Epithelial cell of esophagus (primary cell): ENCODE data around the gene LAPTM4A.

ENCODE experiments used
- DNase-seq: peaks from one replicate; pipeline ENCODE4 v3.0.0; 2010; ENCODE audit warnings: low read depth
- H3K4me3 ChIP-seq: 2 replicates; pipeline ENCODE4 v1.5.1; 2011; ENCODE audit warnings: mild to moderate bottlenecking, low read length, control low read depth
- TF ChIP-seq, protein P1 (sequence below): IDR thresholded peaks from 2 replicates; pipeline ENCODE4 v1.5.1; 2011; ENCODE audit warnings: low read depth, mild to moderate bottlenecking, low read length, control low read depth, inconsistent platforms; ENCODE audit not compliant: insufficient read depth; ENCODE audit errors: missing control alignments

The LAPTM4A gene

DNA sequence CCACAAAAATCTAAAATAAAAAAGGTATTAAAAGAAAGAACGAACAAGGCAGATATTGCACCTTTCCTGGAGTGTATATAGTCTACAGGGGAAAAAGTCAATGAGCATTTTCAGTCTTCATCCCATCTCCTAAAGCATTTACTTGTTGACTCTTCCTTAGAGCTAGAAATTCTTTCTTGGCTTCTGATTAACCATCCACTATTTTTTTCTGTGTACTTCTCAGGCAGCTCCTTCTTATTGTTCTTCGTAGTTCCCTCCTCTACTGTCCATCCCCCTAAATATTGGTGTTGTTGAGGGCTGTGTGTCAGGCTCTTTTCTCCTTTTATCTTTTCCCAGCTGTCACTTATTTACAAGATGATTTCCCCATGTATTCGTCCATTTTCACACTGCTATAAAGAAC, 3.5 kb upstream of the LAPTM4A start:
- TF ChIP-seq, protein P1, sequence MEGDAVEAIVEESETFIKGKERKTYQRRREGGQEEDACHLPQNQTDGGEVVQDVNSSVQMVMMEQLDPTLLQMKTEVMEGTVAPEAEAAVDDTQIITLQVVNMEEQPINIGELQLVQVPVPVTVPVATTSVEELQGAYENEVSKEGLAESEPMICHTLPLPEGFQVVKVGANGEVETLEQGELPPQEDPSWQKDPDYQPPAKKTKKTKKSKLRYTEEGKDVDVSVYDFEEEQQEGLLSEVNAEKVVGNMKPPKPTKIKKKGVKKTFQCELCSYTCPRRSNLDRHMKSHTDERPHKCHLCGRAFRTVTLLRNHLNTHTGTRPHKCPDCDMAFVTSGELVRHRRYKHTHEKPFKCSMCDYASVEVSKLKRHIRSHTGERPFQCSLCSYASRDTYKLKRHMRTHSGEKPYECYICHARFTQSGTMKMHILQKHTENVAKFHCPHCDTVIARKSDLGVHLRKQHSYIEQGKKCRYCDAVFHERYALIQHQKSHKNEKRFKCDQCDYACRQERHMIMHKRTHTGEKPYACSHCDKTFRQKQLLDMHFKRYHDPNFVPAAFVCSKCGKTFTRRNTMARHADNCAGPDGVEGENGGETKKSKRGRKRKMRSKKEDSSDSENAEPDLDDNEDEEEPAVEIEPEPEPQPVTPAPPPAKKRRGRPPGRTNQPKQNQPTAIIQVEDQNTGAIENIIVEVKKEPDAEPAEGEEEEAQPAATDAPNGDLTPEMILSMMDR, result no peak
- no peak for DNase-seq
- H3K4me3 ChIP-seq, result no peak overlapping the region

DNA sequence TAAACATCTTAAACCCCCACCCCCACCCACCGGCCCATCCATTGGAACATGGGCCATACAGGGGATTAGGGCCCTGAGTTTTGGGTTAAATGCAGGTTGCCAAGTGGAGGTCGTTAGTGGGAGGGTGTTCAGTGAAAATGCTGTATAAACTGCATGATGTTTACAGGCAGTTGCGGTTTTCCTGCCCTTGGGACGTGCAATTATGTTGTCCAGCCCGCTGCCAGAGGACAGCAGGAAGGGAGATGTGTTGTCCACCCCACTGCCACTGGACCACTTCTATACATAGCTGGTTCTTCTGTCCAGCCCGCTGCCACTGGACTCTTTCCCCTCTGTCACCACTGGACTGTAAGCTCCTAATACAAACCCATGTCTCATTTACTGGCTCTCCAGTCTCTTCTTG, 2.7 kb upstream of the LAPTM4A start:
- H3K4me3 ChIP-seq, result no peak overlapping the region
- DNase-seq, result no peak
- TF ChIP-seq, protein P1, result no peak

DNA sequence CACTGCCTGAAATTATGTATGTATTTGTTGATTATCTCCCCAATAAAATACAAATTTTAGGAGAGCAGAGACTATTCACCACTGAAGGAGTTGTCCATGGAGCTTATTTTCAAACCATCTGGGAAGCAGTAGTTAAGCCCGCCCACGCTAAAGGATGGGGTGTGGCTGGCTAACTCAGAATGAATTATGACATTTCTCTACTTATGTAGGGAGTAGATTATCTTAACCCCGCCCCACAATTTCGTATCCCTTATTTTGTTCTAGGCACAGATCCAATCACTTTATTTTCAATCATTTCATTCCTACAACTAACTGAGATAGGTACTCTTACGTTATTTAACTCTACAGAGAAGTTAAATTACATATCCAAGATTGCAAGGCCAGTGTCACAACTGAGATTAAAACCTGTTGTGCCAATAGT, 1.4 kb upstream of the LAPTM4A start:
- TF ChIP-seq, protein P1, result no peak
- H3K4me3 ChIP-seq, result peak overlapping the region; percentile 93
- DNase-seq, result peak; percentile 89

DNA sequence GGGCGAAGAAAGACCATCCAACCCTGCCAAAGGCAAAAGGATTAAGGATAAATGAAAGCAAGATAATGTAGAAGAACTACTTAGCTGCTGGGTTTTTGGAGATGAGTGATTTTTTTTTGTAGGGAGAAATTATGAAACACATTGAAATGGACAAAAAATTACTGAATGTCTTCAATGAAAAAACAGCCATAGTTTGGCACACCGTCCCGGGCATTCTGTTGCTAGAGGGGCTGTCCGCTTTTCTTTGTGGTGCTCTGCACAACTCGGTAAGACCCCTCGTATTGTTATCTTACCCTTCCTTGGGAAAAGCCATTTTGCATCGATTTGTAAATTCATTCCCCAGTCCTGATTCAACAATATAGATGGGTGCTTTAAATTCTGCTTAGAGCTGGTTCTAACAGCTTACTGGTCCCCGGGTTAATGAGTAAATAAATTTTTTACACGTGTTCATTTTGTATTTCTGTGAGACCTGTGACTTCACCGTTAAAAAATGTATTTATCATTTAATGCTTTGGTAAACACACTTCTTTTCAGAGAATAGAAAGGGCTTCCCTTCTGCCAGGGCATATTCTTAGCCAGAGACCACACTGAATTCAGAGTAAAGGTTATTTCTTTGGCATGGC, 912 bp upstream of the LAPTM4A start:
- TF ChIP-seq, protein P1, result no peak
- H3K4me3 ChIP-seq, result peak overlapping the region; percentile 93
- DNase-seq, result peak; percentile 70

DNA sequence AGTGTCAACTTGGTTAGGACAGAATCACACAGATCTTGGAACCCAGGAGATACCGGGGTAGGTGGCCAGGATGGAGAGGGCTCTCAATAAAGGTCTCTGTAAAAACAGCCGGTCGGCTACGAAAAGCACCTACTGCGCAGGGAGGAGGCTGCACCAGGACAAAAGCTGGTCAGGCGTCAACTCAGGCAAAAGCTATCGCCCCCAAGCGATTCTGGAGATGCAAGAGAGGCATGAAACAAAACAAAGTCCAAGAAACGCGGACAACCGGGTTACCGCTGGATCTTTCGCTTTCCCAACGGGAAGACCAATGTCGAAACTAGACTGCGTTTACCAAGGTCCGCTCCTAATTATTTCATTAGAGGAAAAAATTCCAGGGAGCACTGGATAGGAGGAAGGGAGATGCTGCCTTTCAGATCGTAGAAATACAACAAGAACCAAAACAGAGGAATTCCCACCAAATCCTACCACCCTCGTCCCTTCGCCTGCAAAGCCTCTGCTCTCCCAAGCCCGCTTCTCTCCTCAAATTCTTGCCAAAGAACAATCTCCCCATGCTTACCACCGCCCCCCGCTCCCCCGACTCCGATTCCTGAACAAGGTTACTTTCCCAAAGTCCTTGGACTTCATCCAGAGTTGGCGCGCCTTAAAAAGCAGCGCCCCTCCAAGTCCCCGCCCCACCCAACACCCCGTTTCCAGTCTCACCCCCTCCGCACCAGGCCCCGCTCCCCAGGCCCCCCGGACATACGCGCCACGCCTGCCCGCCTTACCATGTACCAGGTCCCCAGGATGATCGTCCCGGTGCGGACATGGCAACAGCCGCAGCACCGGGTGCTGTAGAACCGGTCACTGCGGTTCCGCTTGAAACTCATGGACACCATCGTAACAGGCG, 539 bp downstream of the LAPTM4A start:
- TF ChIP-seq, protein P1, result no peak
- H3K4me3 ChIP-seq, result peak overlapping the region; percentile 93
- peak; percentile 59 for DNase-seq

DNA sequence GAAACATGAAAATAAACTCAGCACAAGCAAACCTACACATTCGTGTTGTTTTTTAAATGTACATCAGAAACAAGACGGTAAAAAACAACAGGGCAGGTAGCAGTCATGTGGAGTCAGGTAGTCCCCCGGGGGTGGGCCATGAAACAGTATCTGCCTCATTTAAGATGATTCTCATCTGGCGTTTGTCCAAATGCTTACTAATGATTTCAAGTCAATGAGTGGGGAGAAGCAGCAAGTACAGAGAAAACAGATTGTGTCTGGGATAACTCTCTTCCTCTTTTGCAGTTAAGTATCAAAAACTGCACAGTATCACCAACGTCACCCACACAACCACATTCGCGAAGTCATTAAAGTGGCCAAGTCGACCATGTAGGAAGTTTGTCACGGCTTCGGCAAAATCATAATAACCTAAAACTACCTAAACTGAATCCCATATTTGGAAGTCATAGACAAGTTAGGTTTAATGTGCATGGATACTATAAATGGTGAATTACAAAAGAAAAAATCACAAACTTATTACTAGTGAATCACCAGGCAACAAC, 1.3 kb downstream of the LAPTM4A start:
- DNase-seq, result peak; percentile 90
- peak overlapping the region; percentile 93 for H3K4me3 ChIP-seq
- TF ChIP-seq, protein P1, result no peak

DNA sequence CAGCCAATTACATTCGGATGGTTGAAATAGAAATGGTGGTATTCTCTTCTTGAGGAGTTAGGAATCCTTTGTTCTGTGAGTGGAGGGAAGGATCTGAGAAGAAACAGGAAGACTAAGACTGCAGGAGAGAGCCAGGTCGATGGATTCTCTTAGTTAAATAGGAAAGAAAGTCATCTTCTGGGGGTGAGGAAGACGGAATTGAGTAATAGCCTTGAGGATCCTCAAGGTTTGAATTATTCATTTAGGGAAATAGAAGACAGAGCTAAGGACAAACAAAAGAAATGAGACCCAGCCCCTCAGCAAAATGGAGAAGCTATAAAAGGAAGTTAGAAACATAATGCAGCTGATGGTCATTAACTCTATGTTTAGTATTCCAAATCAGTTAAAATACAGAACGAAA, 1.8 kb downstream of the LAPTM4A start:
- peak; percentile 59 for DNase-seq

More for the DNA sequence above, 1.8 kb downstream of the LAPTM4A start:
- peak overlapping the region; percentile 93 for H3K4me3 ChIP-seq
- TF ChIP-seq, protein P1, result no peak
